Kidney epithelial cell (primary cell): Measurements from ENCODE around the gene RGS14. TPM values are rescaled to one million over a fixed set of nuclear protein-coding genes. Genes with fewer than 3 reads are reported as not detected.
A peak's percentile ranks its signal among the peaks of the same experiment; 100 is the strongest.

Experiments used
- DNase-seq: peaks from one replicate; pipeline ENCODE4 v3.0.0-alpha.2; 2010; ENCODE audit warnings: low read depth
- H3K27me3 ChIP-seq: 2 replicates; pipeline ENCODE4 v1.6.0; 2011; ENCODE audit warnings: low read length; ENCODE audit not compliant: control insufficient read depth, insufficient read depth
- H3K36me3 ChIP-seq: 2 replicates; pipeline ENCODE4 v1.5.1; 2011; ENCODE audit warnings: low read length; ENCODE audit not compliant: control insufficient read depth, insufficient read depth
- H3K4me3 ChIP-seq: 2 replicates; pipeline ENCODE4 v1.5.1; 2011; ENCODE audit warnings: low read depth, mild to moderate bottlenecking, control low read depth, low read length
- CTCF ChIP-seq: IDR thresholded peaks from 2 replicates; pipeline ENCODE4 v1.5.1; 2011; ENCODE audit warnings: mild to moderate bottlenecking, moderate library complexity, low read length, control low read depth, inconsistent platforms; ENCODE audit not compliant: insufficient read depth, poor library complexity, severe bottlenecking
- total RNA-seq: library from RNA; depleted of rRNA; stranded (reverse); fragments of >200 nt; gene quantifications from 2 replicates; pipeline ENCODE4 v1.2.3, GENCODE V29; 2015

The RGS14 gene
- total RNA-seq, 1 donor from 2014 or later = 14.5 TPM

- no peak for DNase-seq
- Histone ChIP-seq H3K27me3 (no peaks in the 10 kb centered on the region), H3K36me3 (no peaks in the 10 kb centered on the region), H3K4me3 (no peak overlapping the region)
- TF ChIP-seq CTCF = no peak
These were observed 8.3 kb downstream of the RGS14 start for GRCh38 chr5:177365845-177366527.

GRCh38 chr5:177366528-177367322 lies 9.0 kb downstream of the RGS14 start:
- peak; percentile 31 for DNase-seq
- Histone ChIP-seq H3K36me3 (no peaks in the 10 kb centered on the region), H3K4me3 (peak overlapping the region; percentile 41), H3K27me3 (no peaks in the 10 kb centered on the region)
- TF ChIP-seq CTCF = no peak

GRCh38 chr5:177367323-177367848 lies 9.7 kb downstream of the RGS14 start:
- no peaks in the 10 kb centered on the region for H3K36me3 ChIP-seq
- H3K4me3 ChIP-seq = peak overlapping the region; percentile 41
- DNase-seq = no peak

GRCh38 chr5:177367981-177368868 lies 10.5 kb downstream of the RGS14 start:
- Histone ChIP-seq H3K36me3 (no peaks in the 10 kb centered on the region), H3K27me3 (no peaks in the 10 kb centered on the region), H3K4me3 (no peak overlapping the region)
- TF ChIP-seq CTCF = no peak
- DNase-seq = no peak

More at GRCh38 chr5:177367323-177367848, 9.7 kb downstream of the RGS14 start:
- peak; percentile 32 for TF ChIP-seq CTCF
- H3K27me3 ChIP-seq = no peaks in the 10 kb centered on the region

GRCh38 chr5:177368869-177369644 lies 11.3 kb downstream of the RGS14 start:
- no peaks in the 10 kb centered on the region for H3K36me3 ChIP-seq
- no peaks in the 10 kb centered on the region for H3K27me3 ChIP-seq
- DNase-seq = no peak
- TF ChIP-seq CTCF = peak; percentile 75
- no peak overlapping the region for H3K4me3 ChIP-seq
